ENCODE measurements around the gene ADD3. TPM values are rescaled to one million over a fixed set of nuclear protein-coding genes. Genes with fewer than 3 reads are reported as not detected.
"Not testable (repeated sequence)": the region's sequence is repeated elsewhere in the genome, so short reads cannot be mapped to it uniquely, and the experiment has no call there.

Gene ADD3
- total and polyA plus RNA-seq, 5 donors from 2014 or later, result 341 to 405 (median 376) TPM

DNA sequence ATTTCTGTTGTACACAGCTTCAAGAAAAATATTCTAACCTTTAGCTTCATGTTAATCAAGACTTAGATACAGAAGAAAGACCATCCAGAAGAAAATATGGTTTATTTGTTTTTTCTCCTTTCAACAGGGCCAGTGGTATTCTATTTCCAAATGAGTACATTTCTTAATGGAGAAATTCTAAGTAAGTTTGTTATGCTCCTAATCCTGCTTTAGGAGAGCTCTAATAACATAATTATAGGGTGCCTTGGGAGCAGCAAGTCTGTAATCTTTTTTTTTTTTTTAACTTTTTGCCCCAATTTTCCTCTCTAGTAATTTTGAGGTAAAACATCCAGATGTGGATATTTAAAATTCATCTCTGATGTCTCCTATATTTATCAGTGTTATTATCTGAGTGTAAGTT lies 98.1 kb downstream of the ADD3 start:
- Histone ChIP-seq H3K36me3 (ENCODE audit: control insufficient read depth, insufficient read depth, low read length) (peaks cover 49% of the 10 kb centered on the region), H3K4me3 (ENCODE audit: low read depth, low read length) (no peak overlapping the region), H3K4me1 (ENCODE audit: control insufficient read depth, insufficient read depth, low read length, poor library complexity, severe bottlenecking) (no peaks in the 10 kb centered on the region), H3K9me3 (ENCODE audit: control insufficient read depth in 2 of 2, low read length in 2 of 2) (no peaks in the 10 kb centered on the region), H3K27ac (ENCODE audit: insufficient read depth, low read length, poor library complexity, severe bottlenecking) (no peak overlapping the region), H3K27me3 (ENCODE audit: control insufficient read depth, insufficient read depth, low read length) (no peaks in the 10 kb centered on the region)
- Mint-ChIP-seq H3K4me1 (peaks cover 36 to 81% (median 63%) of the 10 kb centered on the region in 4 donors), H3K4me3 (no peak overlapping the region), H3K27me3 (no peaks in the 10 kb centered on the region), H3K27ac (no peak overlapping the region), H3K36me3 (peaks cover 53% of the 10 kb centered on the region), H3K9me3 (no peaks in the 10 kb centered on the region)
- ATAC-seq (ENCODE audit: low read depth in 2 of 2) (no peak), DNase-seq (no peak)

DNA sequence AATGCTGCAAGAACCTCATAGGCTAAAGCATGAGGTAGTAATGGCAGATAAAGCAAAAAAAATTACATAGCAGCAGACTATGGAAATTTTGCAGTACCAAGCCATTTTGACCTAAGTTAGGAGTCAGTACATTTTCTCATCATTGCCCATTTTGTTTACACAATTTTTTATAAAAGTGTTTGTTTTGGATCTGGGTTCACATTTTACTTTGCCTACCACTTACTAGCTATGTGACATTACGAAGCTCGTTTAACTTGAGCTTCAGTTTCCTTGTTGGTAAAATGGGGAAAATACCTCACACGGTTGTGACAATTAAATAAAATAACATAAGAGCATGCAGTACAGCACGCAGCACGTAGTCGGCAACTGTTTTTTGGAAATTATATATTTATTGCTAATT lies 99.6 kb downstream of the ADD3 start:
- Mint-ChIP-seq H3K27ac (peak overlapping the region; percentile 1 to 92 (median 6)), H3K4me1 (peaks cover 29 to 66% (median 52%) of the 10 kb centered on the region in 4 donors), H3K27me3 (no peaks in the 10 kb centered on the region), H3K36me3 (peaks cover 40% of the 10 kb centered on the region), H3K4me3 (no peak overlapping the region), H3K9me3 (no peaks in the 10 kb centered on the region)
- H3K27me3 ChIP-seq (ENCODE audit: control insufficient read depth, insufficient read depth, low read length), result no peaks in the 10 kb centered on the region
- H3K9me3 ChIP-seq (ENCODE audit: control insufficient read depth in 2 of 2, low read length in 2 of 2), result no peaks in the 10 kb centered on the region
- H3K36me3 ChIP-seq (ENCODE audit: control insufficient read depth, insufficient read depth, low read length), result peaks cover 47% of the 10 kb centered on the region
- ATAC-seq (ENCODE audit: low read depth in 2 of 2) (no peak), DNase-seq (no peak)
- no peak overlapping the region for H3K27ac ChIP-seq (ENCODE audit: insufficient read depth, low read length, poor library complexity, severe bottlenecking)
- H3K4me3 ChIP-seq (ENCODE audit: low read depth, low read length), result no peak overlapping the region
- no peaks in the 10 kb centered on the region for H3K4me1 ChIP-seq (ENCODE audit: control insufficient read depth, insufficient read depth, low read length, poor library complexity, severe bottlenecking)

DNA sequence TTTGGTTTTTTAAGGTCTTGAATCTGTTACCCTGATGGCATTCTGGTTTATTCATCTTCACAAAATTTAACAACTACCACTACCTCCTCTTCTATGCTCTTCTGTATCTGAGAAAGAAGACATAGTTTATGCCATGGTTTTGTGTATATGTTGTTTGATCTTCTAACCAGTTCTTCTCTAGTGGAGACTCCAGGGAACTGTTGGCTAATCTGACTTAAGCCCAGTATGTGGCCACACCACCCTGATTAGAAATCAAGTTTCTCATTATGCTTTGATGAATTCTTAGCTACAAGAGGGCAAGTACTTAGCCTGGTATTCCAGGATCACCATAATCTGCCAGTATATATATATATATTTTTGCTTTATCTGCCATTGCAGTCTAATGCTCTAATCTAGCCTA lies 100.1 kb downstream of the ADD3 start:
- no peak overlapping the region for H3K27ac Mint-ChIP-seq

DNA sequence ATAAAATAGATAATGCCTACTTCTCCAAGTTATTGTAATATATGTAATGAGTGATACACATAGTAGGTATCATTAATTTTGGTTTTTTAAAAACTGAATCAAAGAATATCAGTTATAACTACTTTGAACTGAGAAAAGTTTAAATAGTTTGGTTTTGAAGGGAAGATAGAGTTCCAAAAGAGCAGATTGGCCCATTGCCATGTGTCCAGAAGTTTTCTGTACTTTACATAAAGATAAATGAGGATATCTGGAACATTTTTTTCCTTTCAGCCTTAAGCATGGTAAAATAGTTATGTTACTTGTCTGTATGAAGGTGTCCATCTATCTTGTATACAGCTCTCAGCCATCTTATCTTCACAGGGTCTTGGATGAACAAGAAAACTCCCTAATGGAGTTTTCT lies 101.7 kb downstream of the ADD3 start:
- Histone ChIP-seq H3K4me3 (ENCODE audit: low read depth, low read length) (no peak overlapping the region), H3K9me3 (ENCODE audit: control insufficient read depth in 2 of 2, low read length in 2 of 2) (no peaks in the 10 kb centered on the region), H3K27ac (ENCODE audit: insufficient read depth, low read length, poor library complexity, severe bottlenecking) (no peak overlapping the region), H3K27me3 (ENCODE audit: control insufficient read depth, insufficient read depth, low read length) (no peaks in the 10 kb centered on the region), H3K4me1 (ENCODE audit: control insufficient read depth, insufficient read depth, low read length, poor library complexity, severe bottlenecking) (no peaks in the 10 kb centered on the region), H3K36me3 (ENCODE audit: control insufficient read depth, insufficient read depth, low read length) (peaks cover 51% of the 10 kb centered on the region)
- Mint-ChIP-seq H3K9me3 (no peaks in the 10 kb centered on the region), H3K4me1 (peaks cover 20 to 53% (median 44%) of the 10 kb centered on the region in 4 donors), H3K27ac (peak overlapping the region; percentile 0 to 70 (median 51)), H3K4me3 (peak overlapping the region in 1 of 4 donors; percentile 59), H3K27me3 (no peaks in the 10 kb centered on the region), H3K36me3 (peaks cover 53% of the 10 kb centered on the region)
- ATAC-seq (ENCODE audit: low read depth in 2 of 2), result no peak
- no peak for DNase-seq

More for the DNA sequence above, 100.1 kb downstream of the ADD3 start:
- ATAC-seq (ENCODE audit: low read depth in 2 of 2) (no peak), DNase-seq (peak in 1 of 3 donors; percentile 8)
- Mint-ChIP-seq H3K36me3 (peaks cover 45% of the 10 kb centered on the region), H3K27me3 (no peaks in the 10 kb centered on the region), H3K4me3 (no peak overlapping the region), H3K9me3 (no peaks in the 10 kb centered on the region), H3K4me1 (peaks cover 29 to 65% (median 51%) of the 10 kb centered on the region in 4 donors)
- Histone ChIP-seq H3K9me3 (ENCODE audit: control insufficient read depth in 2 of 2, low read length in 2 of 2) (no peaks in the 10 kb centered on the region), H3K4me3 (ENCODE audit: low read depth, low read length) (no peak overlapping the region), H3K4me1 (ENCODE audit: control insufficient read depth, insufficient read depth, low read length, poor library complexity, severe bottlenecking) (no peaks in the 10 kb centered on the region), H3K36me3 (ENCODE audit: control insufficient read depth, insufficient read depth, low read length) (peaks cover 50% of the 10 kb centered on the region), H3K27ac (ENCODE audit: insufficient read depth, low read length, poor library complexity, severe bottlenecking) (no peak overlapping the region), H3K27me3 (ENCODE audit: control insufficient read depth, insufficient read depth, low read length) (no peaks in the 10 kb centered on the region)

DNA sequence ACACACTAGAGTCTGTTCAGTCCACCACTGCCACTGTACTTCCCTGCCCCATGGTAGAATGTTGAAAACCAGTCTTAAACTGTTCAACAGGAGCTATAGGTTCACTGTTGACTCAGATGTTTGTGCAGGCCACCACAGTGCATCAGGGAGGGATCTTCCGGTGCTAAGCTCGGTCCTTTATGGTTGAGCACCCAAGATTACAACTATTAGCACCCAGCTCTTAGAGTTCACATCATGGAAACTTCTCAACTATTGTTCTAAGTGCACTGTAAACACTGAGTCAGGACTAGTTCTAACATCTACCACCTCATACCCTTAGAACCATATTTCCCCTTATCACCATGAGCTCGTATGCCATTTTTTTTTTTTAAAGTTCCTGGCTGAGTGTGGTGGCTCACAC lies 102.6 kb downstream of the ADD3 start:
- Mint-ChIP-seq H3K4me1 (peaks cover 14 to 52% (median 44%) of the 10 kb centered on the region in 4 donors), H3K27ac (peak overlapping the region; percentile 29 to 60 (median 51)), H3K4me3 (no peak overlapping the region), H3K36me3 (peaks cover 53% of the 10 kb centered on the region), H3K27me3 (no peaks in the 10 kb centered on the region), H3K9me3 (no peaks in the 10 kb centered on the region)
- DNase-seq (peak in 1 of 3 donors; percentile 33), ATAC-seq (ENCODE audit: low read depth in 2 of 2) (peak in 1 of 2 donors; percentile 42)
- no peaks in the 10 kb centered on the region for H3K9me3 ChIP-seq (ENCODE audit: control insufficient read depth in 2 of 2, low read length in 2 of 2)
- peaks cover 56% of the 10 kb centered on the region for H3K36me3 ChIP-seq (ENCODE audit: control insufficient read depth, insufficient read depth, low read length)
- no peaks in the 10 kb centered on the region for H3K4me1 ChIP-seq (ENCODE audit: control insufficient read depth, insufficient read depth, low read length, poor library complexity, severe bottlenecking)
- H3K27ac ChIP-seq (ENCODE audit: insufficient read depth, low read length, poor library complexity, severe bottlenecking), result no peak overlapping the region
- H3K4me3 ChIP-seq (ENCODE audit: low read depth, low read length), result no peak overlapping the region
- H3K27me3 ChIP-seq (ENCODE audit: control insufficient read depth, insufficient read depth, low read length), result no peaks in the 10 kb centered on the region

DNA sequence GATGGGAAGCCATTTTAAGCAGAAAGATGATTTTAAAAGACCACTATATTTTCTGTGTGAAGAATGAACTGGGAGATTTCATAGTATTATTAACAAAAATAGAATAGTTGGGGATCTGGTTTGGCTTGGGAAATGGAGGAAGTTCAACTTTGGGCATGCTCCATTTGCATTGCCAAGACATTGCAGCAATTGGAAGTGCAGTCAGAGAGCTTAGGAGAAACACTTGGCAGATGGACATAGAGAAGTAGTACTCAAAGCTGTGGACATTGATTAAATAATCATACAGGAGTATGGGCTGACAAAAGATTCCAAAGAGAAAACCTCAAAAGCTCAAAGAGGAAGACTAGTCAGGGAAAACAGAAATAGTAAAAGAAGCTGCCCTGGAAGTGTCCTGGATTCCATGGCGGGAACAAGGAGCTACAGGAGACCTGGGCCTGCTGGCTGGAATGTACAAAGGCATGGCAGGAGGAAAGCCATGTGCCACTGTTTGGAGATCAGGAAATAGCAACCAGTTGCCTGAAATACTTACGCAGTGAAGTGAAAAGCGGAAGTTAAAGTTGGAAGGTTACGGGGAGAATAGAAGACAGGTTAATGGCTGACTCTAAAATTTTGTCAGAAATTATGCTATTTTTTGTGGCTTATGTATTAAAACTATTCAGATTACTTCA lies 106.0 kb downstream of the ADD3 start:
- Mint-ChIP-seq H3K27me3 (no peaks in the 10 kb centered on the region), H3K4me3 (no peak overlapping the region), H3K27ac (peak overlapping the region in 1 of 3 donors; percentile 52), H3K4me1 (peaks cover 6 to 28% (median 25%) of the 10 kb centered on the region in 4 donors), H3K9me3 (no peaks in the 10 kb centered on the region), H3K36me3 (peaks cover 57% of the 10 kb centered on the region)
- no peak for DNase-seq
- no peak for ATAC-seq (ENCODE audit: low read depth in 2 of 2)
- Histone ChIP-seq H3K27me3 (ENCODE audit: control insufficient read depth, insufficient read depth, low read length) (no peaks in the 10 kb centered on the region), H3K4me3 (ENCODE audit: low read depth, low read length) (no peak overlapping the region), H3K36me3 (ENCODE audit: control insufficient read depth, insufficient read depth, low read length) (peaks cover 75% of the 10 kb centered on the region), H3K9me3 (ENCODE audit: control insufficient read depth in 2 of 2, low read length in 2 of 2) (no peaks in the 10 kb centered on the region), H3K4me1 (ENCODE audit: control insufficient read depth, insufficient read depth, low read length, poor library complexity, severe bottlenecking) (no peaks in the 10 kb centered on the region), H3K27ac (ENCODE audit: insufficient read depth, low read length, poor library complexity, severe bottlenecking) (no peak overlapping the region)

DNA sequence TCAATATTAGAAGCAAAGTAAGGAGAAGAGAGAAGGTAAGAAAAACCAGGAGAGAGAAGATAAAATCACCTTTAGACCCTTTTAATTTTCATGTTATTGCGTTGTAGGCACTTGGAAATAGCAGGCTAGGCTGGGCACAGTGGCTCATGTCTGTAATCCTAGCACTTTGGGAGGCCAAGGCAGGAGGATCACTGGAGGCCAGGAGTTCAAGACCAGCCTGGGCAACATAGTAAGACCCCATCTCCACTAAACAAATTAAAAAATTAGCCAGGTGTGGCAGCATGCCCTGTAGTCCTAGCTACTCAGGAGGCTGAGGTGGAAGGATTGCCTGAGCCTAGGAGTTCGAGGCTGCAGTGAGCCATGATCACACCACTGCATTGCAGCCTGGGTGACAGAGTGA lies 106.9 kb downstream of the ADD3 start:
- H3K36me3 Mint-ChIP-seq, result peaks cover 64% of the 10 kb centered on the region
- peaks cover 79% of the 10 kb centered on the region for H3K36me3 ChIP-seq (ENCODE audit: control insufficient read depth, insufficient read depth, low read length)

More for the DNA sequence above, 106.9 kb downstream of the ADD3 start:
- H3K27me3 Mint-ChIP-seq; H3K27ac ChIP-seq (ENCODE audit: insufficient read depth, low read length, poor library complexity, severe bottlenecking); H3K4me3 Mint-ChIP-seq; H3K27me3 ChIP-seq (ENCODE audit: control insufficient read depth, insufficient read depth, low read length); H3K4me3 ChIP-seq (ENCODE audit: low read depth, low read length); H3K4me1 ChIP-seq (ENCODE audit: control insufficient read depth, insufficient read depth, low read length, poor library complexity, severe bottlenecking); ATAC-seq (ENCODE audit: low read depth in 2 of 2); DNase-seq; H3K9me3 Mint-ChIP-seq; H3K9me3 ChIP-seq (ENCODE audit: control insufficient read depth in 2 of 2, low read length in 2 of 2): not testable (repeated sequence)
- Mint-ChIP-seq H3K4me1 (peaks cover 6 to 20% (median 16%) of the 10 kb centered on the region in 4 donors), H3K27ac (peak overlapping the region in 1 of 3 donors; percentile 52)

All from CD4-positive, CD25-positive, alpha-beta regulatory T cell (primary cell).